Lung (tissue), 12 donors: Measurements from ENCODE around the gene BASP1. TPM values are rescaled to one million over a fixed set of nuclear protein-coding genes. Genes with fewer than 3 reads are reported as not detected.

Experiments used
- ATAC-seq: fragments of 200-7000 bp; cut with Tn5 transposase; one replicate; pipeline ENCODE4 v1.9.1; 2020; ENCODE audit warnings: moderate number of reproducible peaks; ENCODE audit not compliant: insufficient read depth, low FRiP score
- DNase-seq, 3 donors: peaks; one replicate each; pipeline ENCODE4 v3.0.0-alpha.2; 2013 to 2017
- H3K27ac ChIP-seq, 2 donors: one replicate each; pipeline ENCODE4 v1.5.1; 2013; ENCODE audit warnings: mild to moderate bottlenecking in 2 of 2, moderate library complexity in 2 of 2, control low read depth in 1 of 2, inconsistent platforms in 1 of 2, low read depth in 1 of 2, low read length in 1 of 2
- H3K27me3 ChIP-seq, 3 donors: one replicate each; pipeline ENCODE4 v1.5.1; 2013; ENCODE audit warnings: low read length in 2 of 3; ENCODE audit not compliant: control insufficient read depth in 3 of 3, insufficient read depth in 3 of 3
- H3K36me3 ChIP-seq, 4 donors: one replicate each; pipeline ENCODE4 v1.5.1; 2013; ENCODE audit warnings: low read length in 4 of 4, mild to moderate bottlenecking in 1 of 4, moderate library complexity in 1 of 4; ENCODE audit not compliant: control insufficient read depth in 4 of 4, insufficient read depth in 4 of 4
- H3K4me1 ChIP-seq, 5 donors: one replicate each; pipeline ENCODE4 v1.5.1; 2013; ENCODE audit warnings: low read length in 5 of 5, mild to moderate bottlenecking in 2 of 5, moderate library complexity in 1 of 5; ENCODE audit not compliant: control insufficient read depth in 5 of 5, insufficient read depth in 5 of 5
- H3K4me3 ChIP-seq: one replicate; pipeline ENCODE4 v1.5.1; 2013; ENCODE audit warnings: mild to moderate bottlenecking, control low read depth, moderate library complexity
- H3K9ac ChIP-seq, 2 donors: one replicate each; pipeline ENCODE4 v1.5.1; 2013; ENCODE audit warnings: low read length in 2 of 2, control low read depth in 1 of 2; ENCODE audit not compliant: insufficient read depth in 1 of 2
- H3K9me3 ChIP-seq, 4 donors: one replicate each; pipeline ENCODE4 v1.5.1; 2013; ENCODE audit warnings: low read length in 3 of 4, mild to moderate bottlenecking in 1 of 4, moderate library complexity in 1 of 4; ENCODE audit not compliant: control insufficient read depth in 4 of 4, insufficient read depth in 3 of 4
- CTCF ChIP-seq: IDR thresholded peaks from 2 replicates; pipeline ENCODE4 v1.5.1; 2012; ENCODE audit warnings: mild to moderate bottlenecking; ENCODE audit errors: control extremely low read depth, extremely low read depth
- WGBS, 2 donors: extraction: QIAGEN DNeasy Blood & Tissue Kit; methylation state at CpG; one replicate each; pipeline ENCODE4 v1.1.7; 2013; 5-methylcytosine and 5-hydroxymethylcytosine counted together
- polyA plus RNA-seq, 2 donors: library from polyadenylated mRNA; stranded (reverse); fragments of 200-250 nt; gene quantifications; one replicate each; pipeline ENCODE4 v1.2.1, GENCODE V29; 2013
- total RNA-seq, 2 donors: library from RNA; depleted of rRNA in 1 of 2; stranded (reverse); fragments of >200 nt in 1 of 2; gene quantifications; one replicate each; pipeline ENCODE4 v1.2.1, GENCODE V29; 2014 to 2021
- donor health status: control.
- donor health status: control.
- donor health status: Bipolar disorder and iron deficiency.
- donor health status: healthy.
- donor health status: DM: yes; HTN: yes; CAD: no.

The BASP1 gene
- total and polyA plus RNA-seq, 4 donors: 12.7 to 118 (median 33.2) TPM

GRCh38 chr5:17261075-17261474 is 43.6 kb downstream of the BASP1 start:
- H3K4me1 ChIP-seq: no peaks in the 10 kb centered on the region
- H3K9me3 ChIP-seq: no peaks in the 10 kb centered on the region
- H3K9ac ChIP-seq: no peak overlapping the region
- H3K36me3 ChIP-seq: no peaks in the 10 kb centered on the region
- H3K27me3 ChIP-seq: no peaks in the 10 kb centered on the region
- DNase-seq (peak in 1 of 3 donors; percentile 22), ATAC-seq (no peak)
- 46% methylated on average over 3 of the region's 3 CpGs for WGBS, 2 donors
- no peak for TF ChIP-seq CTCF
- no peak overlapping the region for H3K27ac ChIP-seq
- no peak overlapping the region for H3K4me3 ChIP-seq

GRCh38 chr5:17265041-17265440 is 47.6 kb downstream of the BASP1 start:
- ATAC-seq (no peak), DNase-seq (no peak)
- WGBS, 2 donors: 96% methylated on average over 2 of the region's 2 CpGs
- Histone ChIP-seq H3K4me3 (no peak overlapping the region), H3K9me3 (no peaks in the 10 kb centered on the region), H3K9ac (no peak overlapping the region), H3K27ac (no peak overlapping the region), H3K4me1 (peaks cover 0 to 3% (median 0%) of the 10 kb centered on the region in 5 donors), H3K36me3 (no peaks in the 10 kb centered on the region), H3K27me3 (no peaks in the 10 kb centered on the region)
- TF ChIP-seq CTCF: no peak

- WGBS, 2 donors: 86 to 91% methylated on average over 5 of the region's 5 CpGs
- no peaks in the 10 kb centered on the region for H3K36me3 ChIP-seq
- DNase-seq: no peak
- no peak for TF ChIP-seq CTCF
- H3K9me3 ChIP-seq: no peaks in the 10 kb centered on the region
- no peaks in the 10 kb centered on the region for H3K27me3 ChIP-seq
- peaks cover 0 to 3% (median 0%) of the 10 kb centered on the region in 5 donors for H3K4me1 ChIP-seq
- no peak overlapping the region for H3K4me3 ChIP-seq
- no peak overlapping the region for H3K27ac ChIP-seq
- ATAC-seq: no peak
- H3K9ac ChIP-seq: no peak overlapping the region
Measured at GRCh38 chr5:17267106-17267505, 49.7 kb downstream of the BASP1 start.

GRCh38 chr5:17269201-17269600 is 51.8 kb downstream of the BASP1 start:
- H3K9me3 ChIP-seq: no peaks in the 10 kb centered on the region
- H3K36me3 ChIP-seq: no peaks in the 10 kb centered on the region
- ATAC-seq: no peak
- no peak overlapping the region for H3K9ac ChIP-seq
- no peak overlapping the region for H3K4me3 ChIP-seq
- no peak for TF ChIP-seq CTCF
- H3K27me3 ChIP-seq: no peaks in the 10 kb centered on the region
- H3K27ac ChIP-seq: no peak overlapping the region
- peaks cover 0 to 4% (median 0%) of the 10 kb centered on the region in 5 donors for H3K4me1 ChIP-seq
- WGBS, 2 donors: 62 to 81% methylated on average over 6 of the region's 6 CpGs
- DNase-seq: no peak
